Parathyroid adenoma (tissue), 2 donors: ENCODE data around the gene GAS1.
A peak's percentile ranks its signal among the peaks of the same experiment; 100 is the strongest.

Experiments used
- H2AFZ ChIP-seq: fragments of 300-600 bp; sonication (generic); one replicate; pipeline ENCODE4 v1.7.0; 2017; ENCODE audit warnings: antibody characterized with exemption, mild to moderate bottlenecking
- H3K27ac ChIP-seq: fragments of 300-600 bp; sonication (generic); one replicate; pipeline ENCODE4 v1.7.0; 2017
- H3K27me3 ChIP-seq: fragments of 300-600 bp; sonication (generic); one replicate; pipeline ENCODE4 v1.7.0; 2017; ENCODE audit warnings: low read length; ENCODE audit not compliant: control insufficient read depth, insufficient read depth
- H3K36me3 ChIP-seq: fragments of 300-600 bp; sonication (generic); one replicate; pipeline ENCODE4 v1.7.0; 2017; ENCODE audit warnings: low read length; ENCODE audit not compliant: control insufficient read depth, insufficient read depth
- H3K4me1 ChIP-seq: fragments of 300-600 bp; sonication (generic); one replicate; pipeline ENCODE4 v1.7.0; 2017; ENCODE audit warnings: control low read depth
- H3K4me2 ChIP-seq: fragments of 300-600 bp; sonication (generic); one replicate; pipeline ENCODE4 v1.7.0; 2017; ENCODE audit warnings: low read length
- H3K4me3 ChIP-seq: fragments of 300-600 bp; sonication (generic); one replicate; pipeline ENCODE4 v1.7.0; 2017; ENCODE audit warnings: low read depth, low read length
- H3K79me2 ChIP-seq: fragments of 300-600 bp; sonication (generic); one replicate; pipeline ENCODE4 v1.7.0; 2017; ENCODE audit warnings: control low read depth
- H3K9ac ChIP-seq: fragments of 300-600 bp; sonication (generic); one replicate; pipeline ENCODE4 v1.7.0; 2017; ENCODE audit warnings: mild to moderate bottlenecking
- H3K9me3 ChIP-seq: fragments of 300-600 bp; sonication (generic); one replicate; pipeline ENCODE4 v1.7.0; 2017; ENCODE audit warnings: low read length; ENCODE audit not compliant: control insufficient read depth
- TF ChIP-seq, protein P1 (sequence below): fragments of 300-600 bp; sonication (generic); IDR thresholded peaks from one replicate; pipeline ENCODE4 v1.7.0; 2017; ENCODE audit warnings: antibody characterized with exemption, mild to moderate bottlenecking
- donor health status: primary hyperparathyroidism.

The GAS1 gene

DNA sequence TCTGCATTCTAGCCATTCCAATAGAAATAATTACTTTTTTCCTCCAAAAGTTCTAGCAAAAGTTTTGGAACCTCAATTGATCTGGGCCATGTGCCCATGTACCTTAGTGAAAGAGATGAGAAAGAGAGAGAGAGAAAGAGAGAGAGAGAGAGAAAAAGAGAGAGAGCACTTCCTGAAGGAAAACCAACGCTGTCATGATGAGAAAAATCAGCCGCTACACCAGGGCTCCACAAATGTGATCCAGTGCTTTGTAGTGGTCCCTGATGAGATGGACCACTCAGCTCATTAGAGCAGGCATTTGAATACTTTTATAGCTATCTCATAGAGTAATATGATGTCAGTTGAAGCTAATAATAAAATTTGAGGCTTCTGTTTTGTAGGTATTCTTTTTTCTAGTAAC lies 7.7 kb upstream of the GAS1 start:
- Histone ChIP-seq H3K4me1 (no peaks in the 10 kb centered on the region), H3K79me2 (no peaks in the 10 kb centered on the region), H3K27me3 (no peaks in the 10 kb centered on the region), H3K36me3 (no peaks in the 10 kb centered on the region), H3K9ac (no peak overlapping the region), H3K9me3 (no peaks in the 10 kb centered on the region), H3K27ac (no peak overlapping the region), H2AFZ (no peak overlapping the region), H3K4me3 (no peak overlapping the region), H3K4me2 (no peak overlapping the region)
- TF ChIP-seq, protein P1, sequence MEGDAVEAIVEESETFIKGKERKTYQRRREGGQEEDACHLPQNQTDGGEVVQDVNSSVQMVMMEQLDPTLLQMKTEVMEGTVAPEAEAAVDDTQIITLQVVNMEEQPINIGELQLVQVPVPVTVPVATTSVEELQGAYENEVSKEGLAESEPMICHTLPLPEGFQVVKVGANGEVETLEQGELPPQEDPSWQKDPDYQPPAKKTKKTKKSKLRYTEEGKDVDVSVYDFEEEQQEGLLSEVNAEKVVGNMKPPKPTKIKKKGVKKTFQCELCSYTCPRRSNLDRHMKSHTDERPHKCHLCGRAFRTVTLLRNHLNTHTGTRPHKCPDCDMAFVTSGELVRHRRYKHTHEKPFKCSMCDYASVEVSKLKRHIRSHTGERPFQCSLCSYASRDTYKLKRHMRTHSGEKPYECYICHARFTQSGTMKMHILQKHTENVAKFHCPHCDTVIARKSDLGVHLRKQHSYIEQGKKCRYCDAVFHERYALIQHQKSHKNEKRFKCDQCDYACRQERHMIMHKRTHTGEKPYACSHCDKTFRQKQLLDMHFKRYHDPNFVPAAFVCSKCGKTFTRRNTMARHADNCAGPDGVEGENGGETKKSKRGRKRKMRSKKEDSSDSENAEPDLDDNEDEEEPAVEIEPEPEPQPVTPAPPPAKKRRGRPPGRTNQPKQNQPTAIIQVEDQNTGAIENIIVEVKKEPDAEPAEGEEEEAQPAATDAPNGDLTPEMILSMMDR: no peak

DNA sequence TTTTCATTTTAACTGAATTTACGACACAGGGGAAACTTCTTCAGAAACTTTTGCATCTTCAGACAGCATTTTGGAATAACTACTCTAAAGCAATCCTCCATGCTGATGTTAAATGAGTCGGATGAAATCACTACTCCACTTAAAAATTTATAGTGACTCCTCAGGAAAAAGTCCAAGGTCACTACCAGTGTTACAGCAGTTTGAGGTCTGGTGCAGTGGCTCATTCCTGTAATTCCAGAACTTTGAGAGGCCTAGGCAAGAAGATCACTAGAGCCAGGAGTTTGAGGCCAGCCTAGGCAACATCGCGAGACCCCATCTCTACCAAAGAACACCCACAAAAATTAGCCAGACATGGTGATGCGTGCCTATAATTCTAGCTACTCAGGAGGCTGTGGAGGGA lies 5.9 kb upstream of the GAS1 start:
- H3K4me2 ChIP-seq: no peak overlapping the region
- H3K79me2 ChIP-seq: no peaks in the 10 kb centered on the region
- no peaks in the 10 kb centered on the region for H3K36me3 ChIP-seq
- H3K4me3 ChIP-seq: no peak overlapping the region
- H3K27ac ChIP-seq: no peak overlapping the region
- no peaks in the 10 kb centered on the region for H3K9me3 ChIP-seq
- no peak overlapping the region for H2AFZ ChIP-seq
- TF ChIP-seq, protein P1: no peak
- H3K4me1 ChIP-seq: no peaks in the 10 kb centered on the region
- no peak overlapping the region for H3K9ac ChIP-seq
- H3K27me3 ChIP-seq: no peaks in the 10 kb centered on the region

DNA sequence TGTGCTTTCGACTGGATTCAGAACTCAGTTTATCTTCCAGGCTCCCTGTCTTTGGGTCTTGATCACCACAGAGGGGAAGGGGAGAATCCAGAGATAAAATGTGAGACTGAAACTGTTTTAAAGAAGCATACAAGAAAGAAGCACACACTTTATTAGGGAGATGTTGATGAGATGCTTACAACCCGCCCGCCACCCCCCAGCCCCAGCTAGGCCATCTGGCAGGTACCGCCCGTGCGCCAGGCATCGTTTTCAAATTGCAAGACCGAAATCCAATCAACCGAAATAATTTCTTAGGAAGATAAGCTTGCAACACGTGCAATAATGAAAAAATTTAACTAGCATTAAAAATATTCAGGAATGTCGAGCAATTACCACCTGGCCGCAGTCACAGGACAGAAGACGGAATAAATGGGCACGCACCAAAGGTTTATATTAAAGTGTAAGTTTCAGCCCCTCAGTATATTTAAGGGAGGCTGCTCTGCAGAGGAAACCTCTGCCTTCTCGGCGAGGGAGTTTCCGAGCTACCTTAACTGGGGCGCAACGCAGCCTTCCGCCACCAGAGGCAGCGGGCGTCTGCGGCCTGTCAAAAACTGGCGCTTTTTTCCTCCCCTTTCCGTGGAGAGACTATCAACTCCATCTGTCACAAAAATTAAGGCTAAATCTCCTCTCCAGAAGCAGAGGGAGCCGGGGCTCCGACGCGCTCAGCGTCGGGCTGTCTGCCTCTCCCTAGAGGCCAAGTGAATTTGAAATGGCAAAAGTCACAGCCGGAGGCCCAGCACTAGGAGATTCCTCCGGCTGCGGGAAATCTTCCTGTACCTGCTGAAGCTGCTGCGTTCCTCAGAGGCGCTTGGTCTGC lies 996 bp upstream of the GAS1 start:
- Histone ChIP-seq H3K27ac (peak overlapping the region; percentile 75), H3K9ac (no peak overlapping the region)

DNA sequence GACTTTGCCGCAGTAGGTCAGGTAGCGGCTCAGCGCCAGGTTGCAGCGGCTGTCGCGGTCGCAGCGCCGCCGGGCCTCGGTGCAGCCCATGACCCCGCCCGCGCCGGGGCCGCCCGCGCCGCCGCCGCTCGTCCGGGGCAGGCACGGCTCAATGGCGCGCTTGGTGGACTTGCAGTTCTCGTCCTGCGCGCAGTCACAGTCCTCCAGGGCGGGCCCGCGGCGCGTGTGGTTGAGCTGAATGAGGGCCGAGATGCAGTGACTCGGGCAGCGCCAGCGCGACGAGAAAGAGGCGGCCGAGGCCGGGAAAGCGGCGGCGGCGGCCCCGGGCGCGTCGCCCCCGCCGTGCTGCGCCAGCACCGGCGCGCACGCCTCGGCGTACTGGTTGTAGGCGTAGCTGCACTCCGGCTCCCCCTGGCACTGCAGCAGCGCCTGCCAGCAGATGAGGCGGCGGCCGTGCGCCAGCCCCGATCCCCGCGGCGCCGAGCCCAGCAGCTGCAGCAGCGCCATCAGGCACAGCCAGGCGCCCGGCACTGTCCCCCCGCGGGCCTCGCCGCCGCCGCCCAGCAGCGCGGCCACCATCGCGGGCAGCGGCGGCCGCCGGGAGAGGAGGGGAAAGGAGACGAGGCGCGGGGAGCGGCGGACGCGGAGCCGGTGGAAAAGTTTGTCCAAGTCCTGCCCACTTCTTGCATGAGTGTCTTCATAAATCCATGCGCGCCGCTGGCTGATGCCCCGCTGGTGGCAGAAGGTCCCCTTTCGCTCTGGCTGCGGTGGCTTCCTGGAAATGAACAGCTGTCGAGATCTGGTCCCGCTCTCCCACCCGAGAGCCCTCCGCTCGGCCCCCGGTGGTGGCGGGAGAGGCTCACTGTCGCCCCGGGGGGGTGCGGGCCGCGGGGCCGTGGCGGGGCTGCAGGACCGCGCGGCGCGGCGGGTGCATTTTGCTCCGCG lies 833 bp downstream of the GAS1 start:
- Histone ChIP-seq H3K9me3 (no peaks in the 10 kb centered on the region), H2AFZ (peak overlapping the region; percentile 85), H3K79me2 (no peaks in the 10 kb centered on the region), H3K4me2 (peak overlapping the region; percentile 92), H3K9ac (no peak overlapping the region), H3K4me3 (peak overlapping the region; percentile 61), H3K27me3 (no peaks in the 10 kb centered on the region), H3K27ac (peak overlapping the region; percentile 75), H3K4me1 (no peaks in the 10 kb centered on the region), H3K36me3 (no peaks in the 10 kb centered on the region)
- TF ChIP-seq, protein P1: no peak

More for the DNA sequence above, 996 bp upstream of the GAS1 start:
- no peaks in the 10 kb centered on the region for H3K36me3 ChIP-seq
- peak overlapping the region; percentile 96 for H3K4me2 ChIP-seq
- H3K79me2 ChIP-seq: no peaks in the 10 kb centered on the region
- TF ChIP-seq, protein P1: peak; percentile 68
- H3K27me3 ChIP-seq: no peaks in the 10 kb centered on the region
- no peaks in the 10 kb centered on the region for H3K9me3 ChIP-seq
- peak overlapping the region; percentile 66 for H3K4me3 ChIP-seq
- H2AFZ ChIP-seq: peak overlapping the region; percentile 78
- no peaks in the 10 kb centered on the region for H3K4me1 ChIP-seq
